ENCODE results near the gene GCSAM. TPM values are rescaled to one million over a fixed set of nuclear protein-coding genes. Genes with fewer than 3 reads are reported as not detected.

GCSAM gene
- polyA plus RNA-seq, 2 of the 4 experiments (the other 2 are of a cell fraction) = not detected

- H3K4me2 ChIP-seq = no peak overlapping the region; the same call in 2 of the 3 replicates
- 81% methylated on average over 4 of the region's 4 CpGs for WGBS (ENCODE audit: missing lambda C conversion rate)
- CTCF ChIA-PET = interaction anchor here (1.1 to 1.7 kb wide), 2 partner anchors 46 to 100 kb away, joined by 4 read pairs; no protein-coding TSS in a partner anchor
- H3K4me1 ChIP-seq = peaks cover 32% of the 10 kb centered on the region
- POLR2A ChIA-PET = no interaction called here
- no peak overlapping the region for H3K27ac ChIP-seq
- no peak for DNase-seq (ENCODE audit: low read depth in 1 of 2, low spot score in 1 of 2)
- no peak for TF ChIP-seq MYC (IDR thresholded peaks at IDR 0.05; ENCODE audit: borderline replicate concordance, low read length)
- no peak for TF ChIP-seq ATOH8 (CRISPR knock-in tag; IDR thresholded peaks at IDR 0.05; ENCODE audit: low read depth)
- TF ChIP-seq ZFP36 (IDR thresholded peaks at IDR 0.05; ENCODE audit: borderline replicate concordance, partially characterized antibody) = no peak
- TF ChIP-seq FOXS1 (CRISPR knock-in tag; IDR thresholded peaks at IDR 0.05) = no peak
- TF ChIP-seq TFCP2L1 (CRISPR knock-in tag; IDR thresholded peaks at IDR 0.05) = no peak
- TF ChIP-seq HEYL (CRISPR knock-in tag; IDR thresholded peaks at IDR 0.05) = no peak
- TF ChIP-seq PHF8 (IDR thresholded peaks at IDR 0.05; ENCODE audit: borderline replicate concordance, low read depth) = 0 out of 2 replicates have a peak, but pooled peaks have one; percentile 19
- no peaks in the 10 kb centered on the region for H3K9me3 ChIP-seq
- no peak for ATAC-seq
- FAIRE-seq = no peak
- no peak overlapping the region for H3K4me3 ChIP-seq
These were observed 44.1 kb downstream of the GCSAM start for GRCh38 chr3:112088944-112089343.

GRCh38 chr3:112087746-112088145 is 45.3 kb downstream of the GCSAM start:
- H3K4me2 ChIP-seq = peak overlapping the region; percentile 97
- FAIRE-seq = no peak
- no peak for TF ChIP-seq ZSCAN20 (CRISPR knock-in tag; IDR thresholded peaks at IDR 0.05)
- TF ChIP-seq MAFK (IDR thresholded peaks at IDR 0.05; ENCODE audit: partially characterized antibody) = no peak
- TF ChIP-seq ESRRA (IDR thresholded peaks at IDR 0.05; ENCODE audit: borderline replicate concordance, low read length) = no peak
- TF ChIP-seq FOSB (CRISPR knock-in tag; IDR thresholded peaks at IDR 0.05) = no peak
- no peak for TF ChIP-seq JUNB (IDR thresholded peaks at IDR 0.05)
- no peak for TF ChIP-seq HDAC2 (IDR thresholded peaks at IDR 0.05)
- no peak for TF ChIP-seq TFCP2L1 (CRISPR knock-in tag; IDR thresholded peaks at IDR 0.05)
- no peak for TF ChIP-seq ZFP36 (IDR thresholded peaks at IDR 0.05; ENCODE audit: borderline replicate concordance, partially characterized antibody)
- no peak for TF ChIP-seq CEBPB (IDR thresholded peaks at IDR 0.05)
- no peak for TF ChIP-seq NR3C1 (IDR thresholded peaks at IDR 0.05)
- no peak for TF ChIP-seq HOXB5 (CRISPR knock-in tag; IDR thresholded peaks at IDR 0.05)
- TF ChIP-seq CTCF (IDR thresholded peaks at IDR 0.05) = no peak
- no peak for TF ChIP-seq SMC3 (IDR thresholded peaks at IDR 0.05)
- TF ChIP-seq KDM5A (IDR thresholded peaks at IDR 0.05) = no peak
- no peak for ATAC-seq
- peak overlapping the region in 1 of 2 experiments; percentile 94; a peak in 3 of 6 replicates for H3K27ac ChIP-seq
- ChIA-PET CTCF (interaction anchor here (1.0 to 1.7 kb wide), 3 partner anchors 44 to 99 kb away, joined by 3 to 4 read pairs (median 4); no protein-coding TSS in a partner anchor), POLR2A (interaction anchor here (1.2 kb wide), 1 partner anchor 13 kb away, joined by 4 read pairs; no protein-coding TSS in a partner anchor)
- DNase-seq (ENCODE audit: low read depth in 1 of 2, low spot score in 1 of 2) = no peak
- H3K4me1 ChIP-seq = peaks cover 32% of the 10 kb centered on the region
- no peak overlapping the region for H3K4me3 ChIP-seq
- 95% methylated on average over 5 of the region's 5 CpGs for WGBS (ENCODE audit: missing lambda C conversion rate)
- H3K9me3 ChIP-seq = no peaks in the 10 kb centered on the region

- CTCF ChIA-PET = interaction anchor here (1.0 kb wide), 2 partner anchors 43 to 439 kb away, joined by 4 read pairs; no protein-coding TSS in a partner anchor
- no peak for FAIRE-seq
- Histone ChIP-seq H3K4me2 (peak overlapping the region; percentile 97), H3K27ac (peak overlapping the region; percentile 69 to 94), H3K4me1 (peaks cover 32% of the 10 kb centered on the region), H3K4me3 (peak overlapping the region; percentile 58), H3K9me3 (no peaks in the 10 kb centered on the region)
- peak; percentile 14 to 37 for DNase-seq (ENCODE audit: low read depth in 1 of 2, low spot score in 1 of 2)
- peak; percentile 10 to 17; a peak in 4 of 6 replicates for ATAC-seq
- POLR2A ChIA-PET = interaction anchor here (1.2 to 1.7 kb wide), 2 partner anchors 10 to 12 kb away, joined by 4 to 8 read pairs; no protein-coding TSS in a partner anchor
- 29% methylated on average over 14 of the region's 14 CpGs for WGBS (ENCODE audit: missing lambda C conversion rate)
- TF ChIP-seq PHF8 (IDR thresholded peaks at IDR 0.05; ENCODE audit: borderline replicate concordance, low read depth) (no peak), POLR2A (IDR thresholded peaks at IDR 0.05; ENCODE audit: low read length) (no peak), MAX (IDR thresholded peaks at IDR 0.05) (no peak)
These were observed 46.0 kb downstream of the GCSAM start for GRCh38 chr3:112086875-112087524.
